ENCODE measurements around the gene TANK.
"Not testable (repeated sequence)": the region's sequence is repeated elsewhere in the genome, so short reads cannot be mapped to it uniquely, and the experiment has no call there.

The TANK gene

GRCh38 chr2:161130354-161130753 lies 29.9 kb upstream of the TANK start:
- TF ChIP-seq CTCF (IDR thresholded peaks at IDR 0.05; ENCODE audit: control extremely low read depth, extremely low read depth, low read depth, missing control alignments): no peak
- POLR2A ChIA-PET: no interaction called here
- CTCF ChIA-PET: no interaction called here
- no peak for DNase-seq (ENCODE audit: extremely low spot score)

GRCh38 chr2:161131074-161131680 lies 29.1 kb upstream of the TANK start:
- TF ChIP-seq CTCF (IDR thresholded peaks at IDR 0.05; ENCODE audit: control extremely low read depth, extremely low read depth, low read depth, missing control alignments): no peak
- ChIA-PET CTCF (no interaction called here), POLR2A (no interaction called here)
- DNase-seq (ENCODE audit: extremely low spot score): no peak

- POLR2A ChIA-PET: no interaction called here
- CTCF ChIA-PET: no interaction called here
- TF ChIP-seq CTCF (IDR thresholded peaks at IDR 0.05; ENCODE audit: control extremely low read depth, extremely low read depth, low read depth, missing control alignments): no peak
- DNase-seq (ENCODE audit: extremely low spot score): no peak
Observed at GRCh38 chr2:161131804-161132203, 28.4 kb upstream of the TANK start.

GRCh38 chr2:161132384-161132783 lies 27.8 kb upstream of the TANK start:
- CTCF ChIA-PET: interaction anchor here (1.1 to 2.5 kb wide), 3 partner anchors 25 to 68 kb away, joined by 3 to 9 read pairs (median 4); no protein-coding TSS in a partner anchor
- DNase-seq (ENCODE audit: extremely low spot score); POLR2A ChIA-PET: not testable (repeated sequence)

- ChIA-PET CTCF (interaction anchor here (0.7 to 2.5 kb wide), 4 partner anchors 14 to 69 kb away, joined by 3 to 9 read pairs (median 4); no protein-coding TSS in a partner anchor), POLR2A (no interaction called here)
- no peak for DNase-seq (ENCODE audit: extremely low spot score)
- no peak for TF ChIP-seq CTCF (IDR thresholded peaks at IDR 0.05; ENCODE audit: control extremely low read depth, extremely low read depth, low read depth, missing control alignments)
Observed at GRCh38 chr2:161133366-161133765, 26.9 kb upstream of the TANK start.

GRCh38 chr2:161134547-161135518 lies 25.4 kb upstream of the TANK start:
- TF ChIP-seq CTCF (IDR thresholded peaks at IDR 0.05; ENCODE audit: control extremely low read depth, extremely low read depth, low read depth, missing control alignments): no peak

More at GRCh38 chr2:161134547-161135518, 25.4 kb upstream of the TANK start:
- ChIA-PET CTCF (interaction anchor here (0.9 to 3.1 kb wide), 11 partner anchors 10 to 89 kb away, joined by 3 to 22 read pairs (median 6); no protein-coding TSS in a partner anchor), POLR2A (interaction anchor here (0.6 kb wide), 1 partner anchor 283 kb away, joined by 3 read pairs; no protein-coding TSS in a partner anchor)
- no peak for DNase-seq (ENCODE audit: extremely low spot score)
